GM12878 (cell line): ENCODE results near the gene MYT1. TPM values are rescaled to one million over a fixed set of nuclear protein-coding genes. Genes with fewer than 3 reads are reported as not detected.

Source experiments
- ATAC-seq: fragments of 200-7000 bp; cut with Tn5 transposase; 3 replicates; pipeline ENCODE4 v1.9.1; 2020; ENCODE audit warnings: mild to moderate bottlenecking, moderate library complexity
- BruUV-seq: library from RNA; stranded (reverse); fragments of 400-500 nt; replicated peaks from 2 replicates; lab custom pipeline; 2021; lab: Mats Ljungman, UMichigan
- CTCF ChIA-PET: fragments of 300-600 bp; sonication (Branson Sonifier 250); formaldehyde crosslinking; extraction: SDS; loops from one replicate; lab custom pipeline; 2021; ENCODE audit warnings: inconsistent platforms; lab: Yijun Ruan, JAX
- POLR2A ChIA-PET: fragments of 350-600 bp; formaldehyde crosslinking; extraction: SDS; loops from one replicate; lab custom pipeline; 2021; ENCODE audit warnings: inconsistent platforms; lab: Charles Lee
- RAD21 ChIA-PET: fragments of 300-600 bp; sonication (Branson Sonifier 250); formaldehyde crosslinking; loops from one replicate; lab custom pipeline; 2023; ENCODE audit warnings: antibody characterized with exemption; ENCODE audit not compliant: unreplicated experiment; lab: Charles Lee
- SMC1A ChIA-PET: fragments of 300-600 bp; sonication (Branson Sonifier 250); formaldehyde crosslinking; loops from one replicate; lab custom pipeline; 2023; ENCODE audit not compliant: unreplicated experiment, uncharacterized antibody; lab: Charles Lee
- DNase-seq: peaks from one replicate; pipeline ENCODE4 v3.0.0-alpha.2; 2011; ENCODE audit warnings: low read depth, low spot score
- FAIRE-seq: peaks from 3 replicates; lab custom pipeline; 2011; peaks lifted over from hg19 to GRCh38; lab: Jason Lieb, UNC
- H2AFZ ChIP-seq: 2 replicates; pipeline ENCODE4 v1.6.0; 2011; ENCODE audit warnings: low read depth, low read length, control low read depth; ENCODE audit not compliant: control insufficient read depth
- H3K27ac ChIP-seq: 2 replicates; pipeline ENCODE4 v1.5.1; 2011; ENCODE audit warnings: control low read depth; ENCODE audit not compliant: control insufficient read depth, insufficient read depth
- H3K27me3 ChIP-seq, 2 experiments: replicated peaks in 1 of 2; 2 replicates each; pipeline versions ENCODE4 v1.6.0 to v1.6.1; 2011; ENCODE audit warnings: low read length in 1 of 2; ENCODE audit not compliant: control insufficient read depth in 2 of 2, insufficient read depth in 2 of 2
- H3K36me3 ChIP-seq, 2 experiments: 2 replicates each; pipeline ENCODE4 v1.5.1; 2011; ENCODE audit warnings: low read length in 1 of 2; ENCODE audit not compliant: control insufficient read depth in 2 of 2, insufficient read depth in 2 of 2
- H3K4me1 ChIP-seq: 2 replicates; pipeline ENCODE4 v1.6.1; 2011; ENCODE audit warnings: mild to moderate bottlenecking, low read length, moderate library complexity, mixed read lengths; ENCODE audit not compliant: control insufficient read depth, insufficient read depth
- H3K4me2 ChIP-seq: 2 replicates; pipeline ENCODE4 v1.6.0; 2011; ENCODE audit warnings: control low read depth; ENCODE audit not compliant: control insufficient read depth, insufficient read depth
- H3K4me3 ChIP-seq: fragments of 200-600 bp; sonication (generic); 2 replicates; pipeline ENCODE4 v1.5.1; 2016
- H3K79me2 ChIP-seq: 2 replicates; pipeline ENCODE4 v1.6.0; 2011; ENCODE audit warnings: low read length; ENCODE audit not compliant: control insufficient read depth, insufficient read depth
- H3K9ac ChIP-seq: 2 replicates; pipeline ENCODE4 v1.8.0; 2011; ENCODE audit warnings: low read length, control low read depth, mixed read lengths; ENCODE audit not compliant: control insufficient read depth, insufficient read depth
- H3K9me3 ChIP-seq: replicated peaks from 3 replicates; pipeline ENCODE4 v1.5.1; 2011; ENCODE audit warnings: mild to moderate bottlenecking, low read length; ENCODE audit not compliant: control insufficient read depth, insufficient read depth
- H4K20me1 ChIP-seq: 2 replicates; pipeline ENCODE4 v1.6.0; 2011; ENCODE audit not compliant: control insufficient read depth, insufficient read depth
- ATF7 ChIP-seq: fragments of 450-650 bp; IDR thresholded peaks from 2 replicates; pipeline ENCODE4 v1.6.1; 2016; ENCODE audit warnings: low read depth, mild to moderate bottlenecking
- CBFB ChIP-seq: IDR thresholded peaks from 2 replicates; pipeline ENCODE4 v1.6.1; 2016; ENCODE audit warnings: antibody characterized with exemption, low read depth
- CHD1 ChIP-seq: IDR thresholded peaks from 2 replicates; pipeline ENCODE4 v1.6.1; 2012; ENCODE audit warnings: low read depth, low read length, improper control_type of control experiment
- HCFC1 ChIP-seq: fragments of 150-350 bp; IDR thresholded peaks from 2 replicates; pipeline ENCODE4 v1.6.1; 2014; ENCODE audit warnings: low read length
- NBN ChIP-seq: fragments of 450-650 bp; IDR thresholded peaks from 2 replicates; pipeline ENCODE4 v1.6.1; 2016
- NR2C1 ChIP-seq: fragments of 450-650 bp; IDR thresholded peaks from 2 replicates; pipeline ENCODE4 v1.6.1; 2017; ENCODE audit warnings: antibody characterized with exemption, mild to moderate bottlenecking, moderate library complexity
- PML ChIP-seq: IDR thresholded peaks from 2 replicates; pipeline ENCODE4 v1.6.1; 2012; ENCODE audit warnings: low read length, inconsistent platforms
- RAD51 ChIP-seq: fragments of 450-650 bp; IDR thresholded peaks from 2 replicates; pipeline ENCODE4 v1.6.1; 2016; ENCODE audit warnings: moderate library complexity, mild to moderate bottlenecking, inconsistent platforms
- SREBF1 ChIP-seq: IDR thresholded peaks from 2 replicates; pipeline ENCODE4 v1.6.1; 2012; ENCODE audit warnings: mild to moderate bottlenecking, low read length
- WGBS: methylation state at CpG from one replicate; pipeline ENCODE4 v1.1.6; 2016; ENCODE audit warnings: low lambda C conversion rate; ENCODE audit not compliant: insufficient replicate concordance, insufficient coverage; ENCODE audit errors: missing lambda C conversion rate; 5-methylcytosine and 5-hydroxymethylcytosine counted together
- in situ Hi-C: fragments of 300-500 bp; cut with MboI; formaldehyde crosslinking; loops from 9 replicates; pipeline ENCODE4 v1.14.3; 2018; ENCODE audit warnings: mixed read lengths
- intact Hi-C: fragments of 100-400 bp; cut with micrococcal nuclease; formaldehyde crosslinking; loops from one replicate; pipeline ENCODE4 v1.14.2; 2022; ENCODE audit not compliant: unreplicated experiment
- polyA plus RNA-seq, 11 experiments: library from polyadenylated mRNA; depleted of rRNA in 4 of 11; unstranded in 6 of 11; stranded (reverse) in 5 of 11; fragments of >200 nt; fragmentation: Nextera tagmentation in 4 of 11; fragmentation: Illumina TruSeq in 1 of 11; extraction: Ambion mirVana in 4 of 11; extraction: Trizol in 1 of 11; gene quantifications; 1 replicate in 1 of 11; 2 replicates in 10 of 11; pipeline versions ENCODE4 v1.2.1 to v1.2.3, GENCODE V29; 2011 to 2016; ENCODE audit warnings: inconsistent platforms in 2 of 11, missing spikeins in 2 of 11, low read depth in 1 of 11
- total RNA-seq, 4 experiments: library from RNA; depleted of rRNA in 3 of 4; stranded (reverse); fragments of >200 nt in 3 of 4; fragmentation: Illumina TruSeq in 1 of 4; extraction: Trizol in 1 of 4; gene quantifications; 2 replicates each; pipeline versions ENCODE4 v1.2.1 to v1.2.3, GENCODE V29; 2013 to 2021
- TF ChIP-seq, protein P1 (sequence below): fragments of 450-650 bp; IDR thresholded peaks from 2 replicates; pipeline ENCODE4 v1.6.1; 2017; ENCODE audit warnings: mild to moderate bottlenecking, moderate library complexity
- TF ChIP-seq, protein P2 (sequence below): IDR thresholded peaks from 2 replicates; pipeline ENCODE4 v1.6.1; 2012; ENCODE audit warnings: mild to moderate bottlenecking, low read depth, low read length

The MYT1 gene
- total and polyA plus RNA-seq, 10 of the 15 experiments (the other 5 are each of a cell fraction or from before 2014, with no cell fraction given), result 0.01 to 0.10 TPM; not detected in 8

DNA sequence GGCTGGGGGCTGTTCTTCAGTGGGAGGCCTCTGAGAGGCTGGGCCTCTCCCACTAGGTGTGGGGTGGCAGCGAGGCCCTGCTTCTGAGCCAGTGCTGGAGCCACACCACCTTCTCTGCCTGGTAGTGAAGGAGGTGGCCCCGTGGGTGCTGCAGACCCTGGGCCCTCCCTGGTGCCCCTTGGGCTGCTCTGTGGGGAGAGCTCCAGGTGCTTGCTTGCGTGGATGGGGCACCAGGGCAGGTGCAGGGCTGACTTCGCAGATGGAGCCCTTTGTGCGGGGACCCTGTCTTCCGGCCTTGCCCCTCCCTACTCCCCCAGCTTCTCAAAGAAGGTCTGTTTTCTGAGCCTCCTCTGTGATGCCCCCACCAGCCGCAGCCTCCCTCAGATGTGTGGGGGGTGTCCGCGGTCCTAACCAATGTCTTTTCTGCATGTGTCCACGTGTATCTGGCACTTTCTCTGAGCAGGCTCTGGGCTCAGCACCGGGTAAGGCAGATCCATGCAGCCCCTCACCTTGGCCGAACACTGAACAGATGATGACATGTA is 17.2 kb upstream of the MYT1 start:
- H3K27ac ChIP-seq, result no peak overlapping the region
- POLR2A ChIA-PET, result no interaction called here
- H4K20me1 ChIP-seq, result no peaks in the 10 kb centered on the region
- TF ChIP-seq HCFC1 (no peak), CHD1 (no peak), PML (no peak), SREBF1 (no peak), RAD51 (no peak), NBN (no peak), CBFB (no peak), ATF7 (no peak), NR2C1 (no peak)
- TF ChIP-seq, protein P1, sequence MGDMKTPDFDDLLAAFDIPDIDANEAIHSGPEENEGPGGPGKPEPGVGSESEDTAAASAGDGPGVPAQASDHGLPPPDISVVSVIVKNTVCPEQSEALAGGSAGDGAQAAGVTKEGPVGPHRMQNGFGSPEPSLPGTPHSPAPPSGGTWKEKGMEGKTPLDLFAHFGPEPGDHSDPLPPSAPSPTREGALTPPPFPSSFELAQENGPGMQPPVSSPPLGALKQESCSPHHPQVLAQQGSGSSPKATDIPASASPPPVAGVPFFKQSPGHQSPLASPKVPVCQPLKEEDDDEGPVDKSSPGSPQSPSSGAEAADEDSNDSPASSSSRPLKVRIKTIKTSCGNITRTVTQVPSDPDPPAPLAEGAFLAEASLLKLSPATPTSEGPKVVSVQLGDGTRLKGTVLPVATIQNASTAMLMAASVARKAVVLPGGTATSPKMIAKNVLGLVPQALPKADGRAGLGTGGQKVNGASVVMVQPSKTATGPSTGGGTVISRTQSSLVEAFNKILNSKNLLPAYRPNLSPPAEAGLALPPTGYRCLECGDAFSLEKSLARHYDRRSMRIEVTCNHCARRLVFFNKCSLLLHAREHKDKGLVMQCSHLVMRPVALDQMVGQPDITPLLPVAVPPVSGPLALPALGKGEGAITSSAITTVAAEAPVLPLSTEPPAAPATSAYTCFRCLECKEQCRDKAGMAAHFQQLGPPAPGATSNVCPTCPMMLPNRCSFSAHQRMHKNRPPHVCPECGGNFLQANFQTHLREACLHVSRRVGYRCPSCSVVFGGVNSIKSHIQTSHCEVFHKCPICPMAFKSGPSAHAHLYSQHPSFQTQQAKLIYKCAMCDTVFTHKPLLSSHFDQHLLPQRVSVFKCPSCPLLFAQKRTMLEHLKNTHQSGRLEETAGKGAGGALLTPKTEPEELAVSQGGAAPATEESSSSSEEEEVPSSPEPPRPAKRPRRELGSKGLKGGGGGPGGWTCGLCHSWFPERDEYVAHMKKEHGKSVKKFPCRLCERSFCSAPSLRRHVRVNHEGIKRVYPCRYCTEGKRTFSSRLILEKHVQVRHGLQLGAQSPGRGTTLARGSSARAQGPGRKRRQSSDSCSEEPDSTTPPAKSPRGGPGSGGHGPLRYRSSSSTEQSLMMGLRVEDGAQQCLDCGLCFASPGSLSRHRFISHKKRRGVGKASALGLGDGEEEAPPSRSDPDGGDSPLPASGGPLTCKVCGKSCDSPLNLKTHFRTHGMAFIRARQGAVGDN, result no peak
- TF ChIP-seq, protein P2, sequence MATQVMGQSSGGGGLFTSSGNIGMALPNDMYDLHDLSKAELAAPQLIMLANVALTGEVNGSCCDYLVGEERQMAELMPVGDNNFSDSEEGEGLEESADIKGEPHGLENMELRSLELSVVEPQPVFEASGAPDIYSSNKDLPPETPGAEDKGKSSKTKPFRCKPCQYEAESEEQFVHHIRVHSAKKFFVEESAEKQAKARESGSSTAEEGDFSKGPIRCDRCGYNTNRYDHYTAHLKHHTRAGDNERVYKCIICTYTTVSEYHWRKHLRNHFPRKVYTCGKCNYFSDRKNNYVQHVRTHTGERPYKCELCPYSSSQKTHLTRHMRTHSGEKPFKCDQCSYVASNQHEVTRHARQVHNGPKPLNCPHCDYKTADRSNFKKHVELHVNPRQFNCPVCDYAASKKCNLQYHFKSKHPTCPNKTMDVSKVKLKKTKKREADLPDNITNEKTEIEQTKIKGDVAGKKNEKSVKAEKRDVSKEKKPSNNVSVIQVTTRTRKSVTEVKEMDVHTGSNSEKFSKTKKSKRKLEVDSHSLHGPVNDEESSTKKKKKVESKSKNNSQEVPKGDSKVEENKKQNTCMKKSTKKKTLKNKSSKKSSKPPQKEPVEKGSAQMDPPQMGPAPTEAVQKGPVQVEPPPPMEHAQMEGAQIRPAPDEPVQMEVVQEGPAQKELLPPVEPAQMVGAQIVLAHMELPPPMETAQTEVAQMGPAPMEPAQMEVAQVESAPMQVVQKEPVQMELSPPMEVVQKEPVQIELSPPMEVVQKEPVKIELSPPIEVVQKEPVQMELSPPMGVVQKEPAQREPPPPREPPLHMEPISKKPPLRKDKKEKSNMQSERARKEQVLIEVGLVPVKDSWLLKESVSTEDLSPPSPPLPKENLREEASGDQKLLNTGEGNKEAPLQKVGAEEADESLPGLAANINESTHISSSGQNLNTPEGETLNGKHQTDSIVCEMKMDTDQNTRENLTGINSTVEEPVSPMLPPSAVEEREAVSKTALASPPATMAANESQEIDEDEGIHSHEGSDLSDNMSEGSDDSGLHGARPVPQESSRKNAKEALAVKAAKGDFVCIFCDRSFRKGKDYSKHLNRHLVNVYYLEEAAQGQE, result no peak
- no peak overlapping the region for H3K4me3 ChIP-seq
- CTCF ChIA-PET, result no interaction called here
- H3K9ac ChIP-seq, result no peak overlapping the region
- RAD21 ChIA-PET, result no interaction called here
- ATAC-seq (no peak), DNase-seq (no peak), FAIRE-seq (no peak)
- SMC1A ChIA-PET, result interaction anchor here (0.6 kb wide), 1 partner anchor 48 kb away, joined by 3 read pairs; no protein-coding TSS in a partner anchor
- no peaks in the 10 kb centered on the region for H3K4me1 ChIP-seq
- intact Hi-C loops (no loop called here), in situ Hi-C loops (no loop called here)
- H3K27me3 ChIP-seq, result no peaks in the 10 kb centered on the region
- no TSS peak for BruUV-seq
- 34% methylated on average over 12 of the region's 12 CpGs for WGBS
- no peak overlapping the region for H3K4me2 ChIP-seq
- H2AFZ ChIP-seq, result no peak overlapping the region
- no peaks in the 10 kb centered on the region for H3K79me2 ChIP-seq
- H3K9me3 ChIP-seq, result peaks cover 5% of the 10 kb centered on the region; the same call in 2 of the 3 replicates
- H3K36me3 ChIP-seq, result no peaks in the 10 kb centered on the region
